RWPE1 (cell line): ENCODE measurements around the gene ARHGEF39.
A peak's percentile ranks its signal among the peaks of the same experiment; 100 is the strongest.

Source experiments
- CTCF ChIA-PET: fragments of 350-600 bp; sonication (Branson Sonifier 250); formaldehyde crosslinking; extraction: SDS; loops from one replicate; lab custom pipeline; 2021; lab: Yijun Ruan, JAX
- POLR2A ChIA-PET: fragments of 400-600 bp; formaldehyde crosslinking; extraction: SDS; loops from one replicate; lab custom pipeline; 2020; ENCODE audit warnings: antibody characterized with exemption; ENCODE audit not compliant: low non-redundant PET; lab: Yijun Ruan, JAX
- DNase-seq: peaks from one replicate; pipeline ENCODE4 v3.0.0; 2012; ENCODE audit warnings: low spot score
- H3K27ac ChIP-seq: fragments of 450-650 bp; 2 replicates; pipeline ENCODE4 v1.5.1; 2017
- TF ChIP-seq, protein P1 (sequence below): fragments of 450-650 bp; conservative IDR thresholded peaks from 2 replicates; pipeline ENCODE4 v1.5.1; 2017; ENCODE audit warnings: low read depth, mild to moderate bottlenecking

Gene ARHGEF39

DNA sequence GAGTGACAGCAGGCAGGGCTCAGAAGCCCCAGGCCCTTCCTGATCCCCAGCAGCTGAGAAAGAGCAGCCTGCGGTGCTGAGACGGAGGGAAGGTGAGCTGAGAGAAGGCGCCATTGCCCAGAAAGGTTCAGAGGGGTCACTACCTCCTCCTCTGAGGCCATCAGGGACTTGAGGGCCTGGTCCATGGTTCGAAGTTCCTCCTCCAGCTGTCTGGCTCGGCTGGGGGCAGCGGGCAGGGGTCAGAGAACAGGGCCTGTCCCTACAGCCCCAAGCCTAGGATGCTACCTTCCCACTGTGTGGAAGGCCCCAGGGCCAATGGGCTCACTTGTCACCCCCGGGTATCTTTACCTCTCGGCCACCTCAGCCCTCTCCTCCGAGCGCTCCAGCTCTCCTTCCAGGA, 19.9 kb upstream of the ARHGEF39 start:
- DNase-seq = no peak
- TF ChIP-seq, protein P1, sequence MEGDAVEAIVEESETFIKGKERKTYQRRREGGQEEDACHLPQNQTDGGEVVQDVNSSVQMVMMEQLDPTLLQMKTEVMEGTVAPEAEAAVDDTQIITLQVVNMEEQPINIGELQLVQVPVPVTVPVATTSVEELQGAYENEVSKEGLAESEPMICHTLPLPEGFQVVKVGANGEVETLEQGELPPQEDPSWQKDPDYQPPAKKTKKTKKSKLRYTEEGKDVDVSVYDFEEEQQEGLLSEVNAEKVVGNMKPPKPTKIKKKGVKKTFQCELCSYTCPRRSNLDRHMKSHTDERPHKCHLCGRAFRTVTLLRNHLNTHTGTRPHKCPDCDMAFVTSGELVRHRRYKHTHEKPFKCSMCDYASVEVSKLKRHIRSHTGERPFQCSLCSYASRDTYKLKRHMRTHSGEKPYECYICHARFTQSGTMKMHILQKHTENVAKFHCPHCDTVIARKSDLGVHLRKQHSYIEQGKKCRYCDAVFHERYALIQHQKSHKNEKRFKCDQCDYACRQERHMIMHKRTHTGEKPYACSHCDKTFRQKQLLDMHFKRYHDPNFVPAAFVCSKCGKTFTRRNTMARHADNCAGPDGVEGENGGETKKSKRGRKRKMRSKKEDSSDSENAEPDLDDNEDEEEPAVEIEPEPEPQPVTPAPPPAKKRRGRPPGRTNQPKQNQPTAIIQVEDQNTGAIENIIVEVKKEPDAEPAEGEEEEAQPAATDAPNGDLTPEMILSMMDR = no peak
- ChIA-PET CTCF (interaction anchor here (0.6 to 1.1 kb wide), 3 partner anchors 12 to 38 kb away, joined by 3 to 6 read pairs (median 3); no protein-coding TSS in a partner anchor), POLR2A (interaction anchor here (0.6 kb wide), 1 partner anchor 192 kb away, joined by 6 read pairs; no protein-coding TSS in a partner anchor)
- peak overlapping the region; percentile 9 for H3K27ac ChIP-seq

DNA sequence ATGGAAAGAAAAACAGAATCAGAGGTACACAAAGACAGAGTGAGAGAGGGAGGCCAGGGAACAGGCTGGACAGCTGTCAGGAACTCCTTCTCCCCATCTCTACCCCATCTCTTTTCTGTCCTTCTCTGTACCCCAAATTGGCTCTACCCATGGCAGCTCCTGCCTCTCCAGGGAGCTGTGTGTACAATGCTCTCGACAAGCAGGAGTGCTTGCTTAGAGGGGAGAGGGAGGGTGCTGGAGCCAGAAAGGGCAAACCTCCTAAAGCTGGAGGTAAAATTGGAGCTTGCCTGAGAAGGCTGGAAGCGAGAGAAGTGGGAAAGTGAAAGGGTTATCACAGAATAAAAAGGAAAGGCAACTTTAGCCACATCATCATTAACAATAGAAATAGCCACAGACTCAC, 18.3 kb upstream of the ARHGEF39 start:
- POLR2A ChIA-PET = no interaction called here
- DNase-seq = no peak
- CTCF ChIA-PET = interaction anchor here (0.6 to 1.0 kb wide), 2 partner anchors 13 to 217 kb away, joined by 5 to 7 read pairs; no protein-coding TSS in a partner anchor
- H3K27ac ChIP-seq = peak overlapping the region; percentile 60
- TF ChIP-seq, protein P1 = no peak

DNA sequence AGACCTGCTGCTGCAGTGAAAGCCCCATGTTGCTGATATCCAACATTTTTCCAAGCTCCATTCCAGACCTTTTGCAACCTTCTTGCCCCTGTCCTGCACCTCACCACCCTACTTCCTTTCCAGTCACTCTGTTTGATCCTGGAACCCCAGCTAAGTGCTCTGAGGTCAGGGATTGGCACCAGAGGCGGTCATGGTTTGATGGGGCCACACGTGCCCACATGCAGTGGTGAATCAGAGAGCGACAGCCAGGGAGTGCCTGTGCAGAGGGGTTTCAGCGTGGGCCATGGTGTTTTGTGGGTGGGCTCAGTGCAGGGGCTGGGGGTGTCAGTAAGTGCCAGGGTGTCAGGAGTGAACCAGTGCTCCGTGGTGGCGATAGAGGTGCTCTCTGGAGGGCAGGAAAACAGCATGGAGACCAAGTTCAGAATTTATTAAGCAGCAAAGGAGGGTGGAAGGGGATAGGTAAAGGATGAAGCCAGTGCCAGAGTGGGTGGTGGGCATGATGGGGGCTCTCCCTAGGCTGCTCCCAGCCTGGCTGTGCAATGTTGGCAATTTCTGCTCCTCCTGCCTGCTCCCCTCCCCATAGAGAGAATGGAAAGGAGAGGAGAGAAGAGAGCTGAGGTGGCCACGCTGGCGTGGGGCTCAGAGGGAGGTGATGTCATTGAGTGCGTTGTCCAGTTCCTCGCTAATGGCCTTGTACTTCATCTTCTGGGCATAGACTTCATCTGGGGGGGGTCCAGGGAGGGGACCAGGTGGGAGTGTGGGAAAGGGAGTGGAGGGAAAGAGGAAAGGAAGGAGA, 17.7 kb upstream of the ARHGEF39 start:
- H3K27ac ChIP-seq = peak overlapping the region; percentile 60
- no peak for DNase-seq
- ChIA-PET POLR2A (no interaction called here), CTCF (interaction anchor here (1.0 kb wide), 1 partner anchor 14 kb away, joined by 5 read pairs; no protein-coding TSS in a partner anchor)
- TF ChIP-seq, protein P1 = no peak

GRCh38 chr9:35682051-35682450, 17.1 kb upstream of the ARHGEF39 start:
- POLR2A ChIA-PET = no interaction called here

DNA sequence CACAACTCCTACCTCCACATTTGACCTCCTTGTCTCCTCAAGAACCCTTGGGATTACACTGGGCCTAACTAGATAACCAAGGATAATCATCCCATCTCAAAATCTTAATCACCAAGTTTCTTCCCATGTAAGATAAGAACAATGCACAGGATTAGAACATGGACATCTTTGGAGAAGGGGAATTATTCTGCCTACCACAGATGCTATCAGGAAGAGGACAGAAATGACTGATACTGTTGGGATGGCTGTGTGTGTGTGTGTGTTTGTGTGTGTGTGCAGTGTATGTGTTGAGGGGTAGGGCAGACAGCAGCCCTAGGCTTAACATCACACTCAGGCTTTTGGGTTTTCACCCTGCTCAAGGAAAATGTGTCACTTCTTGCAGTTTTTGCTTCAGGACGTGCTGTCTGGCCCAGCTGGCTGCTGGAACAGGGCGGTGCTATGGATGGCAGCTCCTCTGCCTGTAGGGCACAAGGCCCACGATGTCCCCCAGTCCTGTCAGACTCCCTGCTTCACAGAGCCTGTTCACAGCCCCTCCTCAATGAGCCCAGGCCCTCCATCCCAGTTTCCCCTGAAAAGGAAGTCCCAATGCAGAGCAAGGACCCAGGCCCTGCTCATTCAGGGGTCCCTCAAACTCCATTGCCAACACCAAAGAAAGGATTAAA, 16.5 kb upstream of the ARHGEF39 start:
- ChIA-PET POLR2A (no interaction called here), CTCF (no interaction called here)
- no peak for DNase-seq
- TF ChIP-seq, protein P1 = no peak
- peak overlapping the region; percentile 60 for H3K27ac ChIP-seq

More at GRCh38 chr9:35682051-35682450, 17.1 kb upstream of the ARHGEF39 start:
- peak overlapping the region; percentile 60 for H3K27ac ChIP-seq
- no peak for DNase-seq
- TF ChIP-seq, protein P1 = no peak
- CTCF ChIA-PET = no interaction called here

- H3K27ac ChIP-seq = peak overlapping the region; percentile 20; the same call in 1 of the 2 replicates
- ChIA-PET POLR2A (no interaction called here), CTCF (no interaction called here)
- TF ChIP-seq, protein P1 = no peak
- DNase-seq = no peak
Measured at GRCh38 chr9:35680331-35681105, 15.5 kb upstream of the ARHGEF39 start.
